Epithelial cell of proximal tubule (primary cell): ENCODE measurements around the gene ZNF134. TPM values are rescaled to one million over a fixed set of nuclear protein-coding genes. Genes with fewer than 3 reads are reported as not detected.

Experiments
- DNase-seq: peaks from one replicate; pipeline ENCODE4 v3.0.0-alpha.2; 2011; ENCODE audit warnings: low read depth
- H3K4me3 ChIP-seq: 2 replicates; pipeline ENCODE4 v1.5.1; 2011; ENCODE audit warnings: low read depth, mild to moderate bottlenecking, low read length
- CTCF ChIP-seq: conservative IDR thresholded peaks from 2 replicates; pipeline ENCODE4 v1.5.1; 2012; ENCODE audit warnings: low read depth, mild to moderate bottlenecking, low read length
- total RNA-seq: library from RNA; depleted of rRNA; stranded (reverse); fragments of >200 nt; gene quantifications from 2 replicates; pipeline ENCODE4 v1.2.3, GENCODE V29; 2015

ZNF134 gene
- total RNA-seq, 1 donor from 2014 or later = 16.8 TPM

DNA sequence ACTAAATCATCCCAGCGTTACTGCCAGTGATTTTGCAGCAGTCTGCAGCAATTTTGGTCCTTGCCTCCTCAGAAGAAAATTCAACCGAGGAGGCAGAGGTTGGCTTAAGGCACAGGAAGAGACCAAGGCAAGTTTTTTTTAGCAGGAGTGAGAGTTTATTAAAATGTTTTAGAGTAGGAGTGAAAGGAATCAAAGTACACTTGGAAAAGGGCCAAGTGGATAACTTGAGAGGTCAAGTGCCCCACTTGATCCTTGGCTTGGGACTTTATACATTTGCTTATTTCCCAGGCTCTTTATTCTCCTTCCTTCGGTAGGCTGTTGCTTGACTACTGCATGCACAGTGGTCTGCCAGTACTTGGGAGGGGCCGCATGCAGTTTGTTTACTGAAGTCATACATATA, 2.9 kb upstream of the ZNF134 start:
- no peak for TF ChIP-seq CTCF

GRCh38 chr19:57615346-57615745, 1.3 kb downstream of the ZNF134 start:
- DNase-seq = no peak
- TF ChIP-seq CTCF = no peak
- H3K4me3 ChIP-seq = peak overlapping the region; percentile 85

More for the DNA sequence above, 2.9 kb upstream of the ZNF134 start:
- H3K4me3 ChIP-seq = no peak overlapping the region
- DNase-seq = no peak

DNA sequence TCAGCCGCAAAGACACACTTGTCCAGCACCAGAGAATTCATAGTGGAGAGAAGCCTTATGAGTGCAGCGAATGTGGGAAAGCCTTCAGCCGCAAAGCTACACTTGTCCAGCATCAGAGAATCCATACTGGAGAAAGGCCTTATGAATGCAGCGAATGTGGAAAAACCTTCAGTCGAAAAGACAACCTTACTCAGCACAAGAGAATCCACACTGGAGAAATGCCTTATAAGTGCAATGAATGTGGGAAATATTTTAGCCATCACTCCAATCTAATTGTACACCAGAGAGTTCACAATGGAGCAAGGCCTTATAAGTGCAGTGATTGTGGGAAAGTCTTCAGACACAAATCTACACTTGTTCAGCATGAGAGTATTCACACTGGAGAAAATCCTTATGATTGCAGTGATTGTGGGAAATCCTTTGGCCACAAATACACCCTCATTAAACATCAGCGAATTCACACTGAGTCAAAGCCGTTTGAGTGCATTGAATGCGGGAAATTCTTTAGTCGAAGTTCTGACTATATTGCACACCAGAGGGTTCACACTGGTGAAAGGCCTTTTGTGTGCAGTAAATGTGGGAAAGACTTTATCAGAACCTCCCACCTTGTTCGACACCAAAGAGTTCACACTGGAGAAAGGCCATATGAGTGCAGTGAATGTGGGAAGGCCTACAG, 6.8 kb downstream of the ZNF134 start:
- no peak for DNase-seq
- no peak overlapping the region for H3K4me3 ChIP-seq
- TF ChIP-seq CTCF = no peak

GRCh38 chr19:57623091-57623490, 9.0 kb downstream of the ZNF134 start:
- H3K4me3 ChIP-seq = no peak overlapping the region
- DNase-seq = no peak
- no peak for TF ChIP-seq CTCF

DNA sequence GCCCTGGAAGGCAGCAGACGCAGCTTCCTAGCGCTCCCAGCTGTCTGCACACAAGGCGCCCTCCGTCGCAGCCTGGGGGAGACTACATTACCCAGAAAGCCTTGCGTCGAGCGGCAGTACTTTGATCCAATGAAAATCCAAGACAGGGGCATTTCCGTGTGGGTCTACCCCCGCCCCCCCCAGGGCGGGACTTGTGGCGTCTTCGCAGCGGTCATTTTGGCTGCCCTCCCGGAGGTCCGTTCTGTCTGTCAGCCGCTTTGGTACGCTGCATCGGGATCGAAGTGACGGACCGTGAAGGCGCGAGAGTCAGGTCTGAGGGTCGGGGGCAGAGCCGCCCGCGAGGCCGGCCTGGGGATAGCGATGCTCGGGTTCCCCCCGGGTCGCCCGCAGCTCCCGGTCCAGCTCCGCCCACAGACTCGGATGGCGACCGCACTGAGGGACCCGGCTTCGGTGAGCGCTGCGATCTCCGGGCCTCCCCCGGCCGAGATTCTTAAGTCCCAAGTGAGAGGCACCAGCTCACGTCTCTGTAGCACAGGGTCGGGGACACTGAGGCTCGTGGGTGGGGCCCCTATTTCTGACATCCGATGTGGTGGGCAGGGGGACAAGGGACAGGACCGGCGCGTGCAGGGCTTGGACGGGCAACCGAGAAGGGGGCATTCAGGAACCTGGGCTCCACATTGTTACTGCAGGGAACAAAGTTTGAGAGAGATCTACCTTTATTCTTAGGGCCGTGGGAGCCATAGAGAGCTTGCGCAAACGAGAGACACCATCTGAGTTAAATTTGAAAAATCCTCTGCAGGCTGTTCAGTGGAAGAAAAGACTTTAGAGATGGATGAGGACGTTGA, 19.2 kb downstream of the ZNF134 start, which contains the start of gene ZNF211:
Gene ZNF211, plus strand, starts transcription at position 182 of the 845 bp plus-strand sequence. Its CDS starts 179 bp downstream, at position 361.
- no peak for TF ChIP-seq CTCF
- DNase-seq = peak; percentile 59
- peak within 1 kb of the TSS; percentile 90 for H3K4me3 ChIP-seq

- TF ChIP-seq CTCF = no peak
- no peak for DNase-seq
- peak overlapping the region; percentile 90 for H3K4me3 ChIP-seq
Observed at GRCh38 chr19:57633832-57634131, 19.7 kb downstream of the ZNF134 start.
